ENCODE results near the gene GSC. TPM values are rescaled to one million over a fixed set of nuclear protein-coding genes. Genes with fewer than 3 reads are reported as not detected.

GSC gene
- polyA plus RNA-seq, 4 donors, result not detected

- no peak for DNase-seq (ENCODE audit: low read depth in 4 of 4, low spot score in 2 of 4)
Measured at GRCh38 chr14:94772548-94772947, 2.6 kb upstream of the GSC start.

GRCh38 chr14:94771906-94772490 is 2.1 kb upstream of the GSC start:
- DNase-seq (ENCODE audit: low read depth in 4 of 4, low spot score in 2 of 4), result no peak

- DNase-seq (ENCODE audit: low read depth in 4 of 4, low spot score in 2 of 4), result no peak
Measured at GRCh38 chr14:94771158-94771905, 1.4 kb upstream of the GSC start.

GRCh38 chr14:94770815-94771157 is 873 bp upstream of the GSC start:
- DNase-seq (ENCODE audit: low read depth in 4 of 4, low spot score in 2 of 4), result no peak

- no peak for DNase-seq (ENCODE audit: low read depth in 4 of 4, low spot score in 2 of 4)
Measured at GRCh38 chr14:94770251-94770749, 387 bp upstream of the GSC start.

- DNase-seq (ENCODE audit: low read depth in 4 of 4, low spot score in 2 of 4), result no peak
Measured at GRCh38 chr14:94768521-94769390, 1.2 kb downstream of the GSC start.

GRCh38 chr14:94768141-94768520 is 1.8 kb downstream of the GSC start:
- no peak for DNase-seq (ENCODE audit: low read depth in 4 of 4, low spot score in 2 of 4)

GRCh38 chr14:94767321-94767878 is 2.5 kb downstream of the GSC start:
- DNase-seq (ENCODE audit: low read depth in 4 of 4, low spot score in 2 of 4), result no peak

- DNase-seq (ENCODE audit: low read depth in 4 of 4, low spot score in 2 of 4), result no peak
Measured at GRCh38 chr14:94764573-94764972, 5.3 kb downstream of the GSC start.

GRCh38 chr14:94762431-94762830 is 7.5 kb downstream of the GSC start:
- DNase-seq (ENCODE audit: low read depth in 4 of 4, low spot score in 2 of 4), result no peak

- no peak for DNase-seq (ENCODE audit: low read depth in 4 of 4, low spot score in 2 of 4)
Measured at GRCh38 chr14:94761997-94762377, 7.9 kb downstream of the GSC start.

GRCh38 chr14:94761348-94761996 is 8.4 kb downstream of the GSC start:
- DNase-seq (ENCODE audit: low read depth in 4 of 4, low spot score in 2 of 4), result no peak

GRCh38 chr14:94756310-94756882 is 13.5 kb downstream of the GSC start:
- DNase-seq (ENCODE audit: low read depth in 4 of 4, low spot score in 2 of 4), result no peak

GRCh38 chr14:94754391-94754942 is 15.4 kb downstream of the GSC start:
- DNase-seq (ENCODE audit: low read depth in 4 of 4, low spot score in 2 of 4), result no peak

GRCh38 chr14:94752591-94753436 is 17.1 kb downstream of the GSC start:
- DNase-seq (ENCODE audit: low read depth in 4 of 4, low spot score in 2 of 4), result no peak

GRCh38 chr14:94751956-94752355 is 18.0 kb downstream of the GSC start:
- DNase-seq (ENCODE audit: low read depth in 4 of 4, low spot score in 2 of 4), result no peak

GRCh38 chr14:94751321-94751720 is 18.6 kb downstream of the GSC start:
- DNase-seq (ENCODE audit: low read depth in 4 of 4, low spot score in 2 of 4), result no peak

GRCh38 chr14:94750371-94750770 is 19.5 kb downstream of the GSC start:
- DNase-seq (ENCODE audit: low read depth in 4 of 4, low spot score in 2 of 4), result no peak

GRCh38 chr14:94748667-94749347 is 21.1 kb downstream of the GSC start:
- no peak for DNase-seq (ENCODE audit: low read depth in 4 of 4, low spot score in 2 of 4)

All from left renal cortex interstitium (tissue), 4 donors.